Stimulated activated CD4-positive, alpha-beta T cell treated with anti-CD3 and anti-CD28 coated beads, Interleukin-15, amount 100 ng/mL, for 48 hours (primary cell): ENCODE results near the gene ZNF420.
A peak's percentile ranks its signal among the peaks of the same experiment; 100 is the strongest.

ENCODE experiments used
- DNase-seq, 2 donors: peaks; one replicate each; pipeline ENCODE4 v3.0.0-alpha.2; 2020; ENCODE audit warnings: low read depth in 2 of 2

ZNF420 gene

GRCh38 chr19:37148214-37148613 is 70.0 kb downstream of the ZNF420 start:
- DNase-seq = no peak

DNA sequence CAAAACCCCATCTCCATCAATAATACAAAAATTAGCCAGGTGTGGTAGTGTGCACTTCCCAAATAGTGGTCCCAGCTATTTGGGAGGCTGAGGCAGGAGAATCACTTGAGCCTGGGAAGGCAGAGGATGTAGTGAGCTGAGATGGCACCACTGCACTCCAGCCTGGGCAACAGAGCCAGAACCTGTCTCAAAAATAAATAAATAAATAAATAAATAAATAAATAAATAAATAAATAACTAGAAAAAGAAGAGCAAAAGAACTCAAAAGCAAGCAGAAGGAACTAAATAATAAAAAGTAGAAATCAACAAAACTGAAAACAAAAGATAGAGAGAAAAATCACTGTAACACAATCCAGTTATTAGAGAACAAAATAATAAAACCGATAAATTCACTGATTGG is 81.9 kb downstream of the ZNF420 start:
- DNase-seq = no peak

GRCh38 chr19:37165635-37166034 is 87.4 kb downstream of the ZNF420 start:
- no peak for DNase-seq

GRCh38 chr19:37172368-37173366 is 94.4 kb downstream of the ZNF420 start, which contains the start of gene ZNF585A:
TSS of gene ZNF585A (minus strand) at chr19:37172695. CDS start at chr19:37169910, 2,785 bp downstream.
- peak; percentile 76 to 78 for DNase-seq
